GM04503 (cell line): Measurements from ENCODE around the gene MAD1L1.

Experiments used
- DNase-seq: peaks from one replicate; pipeline ENCODE4 v3.0.0-alpha.2; 2012; ENCODE audit warnings: low read depth

Gene MAD1L1

DNA sequence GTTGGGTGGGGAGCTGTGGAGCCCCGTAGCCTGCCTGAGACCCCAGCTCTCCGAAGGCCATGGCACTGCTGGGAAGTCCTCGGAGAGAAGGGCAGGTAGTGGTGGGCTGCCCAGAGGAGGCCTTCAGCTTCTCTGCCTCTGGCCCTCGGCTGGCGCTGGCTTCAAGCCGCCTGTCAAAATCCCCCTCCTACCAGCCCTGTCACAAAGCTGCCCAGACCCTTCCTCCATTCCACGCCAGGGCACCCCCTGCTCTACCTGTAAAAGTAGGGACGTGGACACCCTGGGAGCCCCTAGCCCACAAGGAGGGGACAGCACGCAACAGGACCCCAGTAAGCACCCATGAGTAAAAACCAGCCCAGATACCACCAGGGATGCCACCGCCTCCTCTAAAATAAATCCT lies 31.6 kb downstream of the MAD1L1 start:
- DNase-seq: no peak

DNA sequence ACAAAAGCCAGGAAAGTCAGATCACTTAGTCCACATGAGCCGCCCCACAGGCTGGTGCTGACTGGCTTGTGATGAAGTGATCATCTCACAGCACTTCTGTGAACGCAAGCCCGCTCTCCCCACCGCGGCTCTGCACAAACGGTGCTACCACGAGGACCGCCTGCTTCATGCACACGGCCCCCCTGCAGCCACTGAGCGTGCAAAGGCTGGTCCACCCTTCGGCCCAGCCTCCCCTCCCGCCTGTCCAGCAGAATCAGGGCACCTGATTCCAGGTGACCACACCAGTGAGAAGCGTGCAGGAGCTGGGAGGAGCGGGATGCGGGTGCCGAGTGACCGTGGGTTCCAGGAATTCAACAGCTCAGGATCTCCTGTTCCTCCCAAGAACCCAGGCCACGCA lies 32.2 kb downstream of the MAD1L1 start:
- no peak for DNase-seq

DNA sequence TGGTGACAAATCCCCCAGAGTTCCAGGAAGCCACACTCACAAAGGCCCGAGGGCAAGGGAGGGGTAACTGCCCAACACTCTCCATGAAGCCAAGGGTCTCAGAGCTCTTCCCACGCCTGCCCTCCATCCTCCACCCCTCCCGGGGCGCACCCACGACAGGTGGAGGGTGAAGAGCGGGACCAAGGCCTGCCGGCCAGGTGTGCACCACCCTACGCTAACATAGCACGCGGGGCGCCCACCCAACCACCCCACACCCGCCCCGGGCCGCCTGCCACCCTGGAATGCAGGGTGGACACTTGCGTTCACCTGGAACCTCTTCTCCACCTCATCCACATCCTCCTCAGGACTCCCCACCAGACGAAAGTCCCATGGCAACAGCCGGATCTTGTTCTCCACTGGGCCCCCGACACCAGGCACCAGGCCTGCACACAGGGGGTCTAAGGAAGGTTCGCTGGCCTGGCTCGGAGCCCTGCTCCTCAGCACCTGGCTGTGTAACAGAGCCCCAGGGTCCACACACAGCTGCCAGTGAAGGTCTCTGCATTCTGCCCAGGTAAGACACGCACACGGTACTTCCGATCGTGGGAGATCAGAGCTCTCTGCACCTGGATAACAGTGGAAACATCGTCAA lies 32.7 kb downstream of the MAD1L1 start:
- no peak for DNase-seq

DNA sequence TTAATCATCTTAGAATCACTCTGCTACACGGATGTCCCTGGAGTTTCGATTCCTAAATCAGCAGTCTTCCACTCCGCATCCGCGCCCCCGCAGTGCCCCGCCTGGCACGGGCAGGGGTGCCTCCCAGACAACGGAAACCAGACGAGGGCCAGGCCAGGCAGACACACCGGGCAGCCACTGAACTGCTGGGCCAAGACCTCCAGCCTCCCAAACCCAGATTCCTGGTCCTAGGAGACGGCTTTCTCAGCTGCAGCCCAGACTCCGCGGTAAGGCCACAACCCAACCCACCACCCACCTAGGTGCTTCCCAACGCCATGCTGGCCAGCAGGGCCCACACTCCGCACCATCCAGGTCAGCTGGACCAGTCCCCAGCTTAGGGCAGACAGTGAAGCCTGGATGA lies 33.2 kb downstream of the MAD1L1 start:
- no peak for DNase-seq

DNA sequence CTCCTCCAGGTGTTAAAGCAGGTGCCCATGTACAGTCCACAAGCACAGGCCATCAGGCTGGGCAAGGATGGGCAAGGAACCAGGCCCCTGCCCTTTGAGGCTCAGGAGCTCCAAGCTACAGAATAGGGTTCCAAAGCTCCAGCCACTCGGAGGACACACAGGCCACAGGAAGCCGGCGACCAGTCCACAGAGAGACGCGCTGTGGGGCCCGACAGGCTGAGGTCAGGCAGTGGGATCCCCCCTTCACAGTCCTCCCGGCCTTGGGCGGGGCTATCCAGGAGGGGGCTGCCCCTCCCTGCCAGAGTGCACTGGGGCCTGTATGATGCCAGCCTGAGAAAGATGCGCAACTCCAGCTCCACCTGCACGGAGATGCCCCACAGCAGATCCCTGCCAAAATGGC lies 34.0 kb downstream of the MAD1L1 start:
- no peak for DNase-seq

DNA sequence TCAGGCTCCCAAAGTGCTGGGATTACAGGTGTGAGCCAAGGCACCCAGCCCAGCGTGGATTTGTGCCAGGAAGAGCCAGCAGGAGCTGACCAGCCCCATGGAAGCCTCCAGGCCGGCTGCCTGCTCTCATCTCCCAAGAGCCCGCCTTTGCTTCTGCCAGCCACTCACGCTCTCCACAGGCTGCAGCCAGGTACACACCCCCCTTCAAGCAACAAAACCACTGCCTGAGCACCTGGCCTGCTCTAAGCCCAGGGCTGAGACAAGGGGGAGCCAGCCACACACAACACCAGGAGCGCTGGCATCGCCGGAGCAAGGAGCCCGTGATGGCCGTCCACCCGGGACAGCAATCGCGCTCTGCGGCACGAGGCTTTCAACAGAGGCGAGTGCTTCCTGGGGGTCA lies 34.5 kb downstream of the MAD1L1 start:
- no peak for DNase-seq

DNA sequence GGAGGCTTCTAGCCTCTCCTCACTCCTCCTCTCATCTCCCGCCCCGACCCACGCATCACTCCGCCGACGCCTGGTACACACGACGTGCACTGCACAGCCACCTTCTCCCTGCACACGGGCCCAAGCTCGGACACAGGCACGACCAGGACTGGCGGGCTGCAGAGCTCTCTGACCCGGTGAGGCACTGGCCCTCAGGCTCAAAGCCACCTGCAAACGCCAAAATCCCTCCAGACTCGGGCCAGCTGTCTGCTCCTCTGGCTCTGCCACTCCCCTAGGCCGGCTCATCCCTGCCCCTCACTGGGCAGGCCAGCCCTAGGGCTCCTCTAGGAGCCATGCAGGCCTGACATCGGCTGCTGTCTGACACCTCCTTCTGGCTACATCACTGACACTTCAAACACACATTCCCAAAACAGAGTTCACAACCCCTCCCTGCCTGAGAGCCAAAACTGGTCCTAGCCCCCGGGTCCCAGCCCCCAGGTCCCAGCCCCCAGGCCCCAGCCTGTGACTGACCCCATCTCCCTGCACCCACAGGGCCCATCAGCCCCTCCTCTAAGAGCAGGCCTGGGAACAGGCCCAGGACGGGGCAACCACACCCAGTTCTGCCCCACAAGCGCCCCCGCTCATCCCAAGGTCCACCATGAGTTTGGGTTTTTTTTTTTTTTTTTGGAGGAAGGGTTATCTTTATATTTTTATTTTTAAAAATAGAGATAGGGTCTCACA lies 35.1 kb downstream of the MAD1L1 start:
- DNase-seq: no peak

DNA sequence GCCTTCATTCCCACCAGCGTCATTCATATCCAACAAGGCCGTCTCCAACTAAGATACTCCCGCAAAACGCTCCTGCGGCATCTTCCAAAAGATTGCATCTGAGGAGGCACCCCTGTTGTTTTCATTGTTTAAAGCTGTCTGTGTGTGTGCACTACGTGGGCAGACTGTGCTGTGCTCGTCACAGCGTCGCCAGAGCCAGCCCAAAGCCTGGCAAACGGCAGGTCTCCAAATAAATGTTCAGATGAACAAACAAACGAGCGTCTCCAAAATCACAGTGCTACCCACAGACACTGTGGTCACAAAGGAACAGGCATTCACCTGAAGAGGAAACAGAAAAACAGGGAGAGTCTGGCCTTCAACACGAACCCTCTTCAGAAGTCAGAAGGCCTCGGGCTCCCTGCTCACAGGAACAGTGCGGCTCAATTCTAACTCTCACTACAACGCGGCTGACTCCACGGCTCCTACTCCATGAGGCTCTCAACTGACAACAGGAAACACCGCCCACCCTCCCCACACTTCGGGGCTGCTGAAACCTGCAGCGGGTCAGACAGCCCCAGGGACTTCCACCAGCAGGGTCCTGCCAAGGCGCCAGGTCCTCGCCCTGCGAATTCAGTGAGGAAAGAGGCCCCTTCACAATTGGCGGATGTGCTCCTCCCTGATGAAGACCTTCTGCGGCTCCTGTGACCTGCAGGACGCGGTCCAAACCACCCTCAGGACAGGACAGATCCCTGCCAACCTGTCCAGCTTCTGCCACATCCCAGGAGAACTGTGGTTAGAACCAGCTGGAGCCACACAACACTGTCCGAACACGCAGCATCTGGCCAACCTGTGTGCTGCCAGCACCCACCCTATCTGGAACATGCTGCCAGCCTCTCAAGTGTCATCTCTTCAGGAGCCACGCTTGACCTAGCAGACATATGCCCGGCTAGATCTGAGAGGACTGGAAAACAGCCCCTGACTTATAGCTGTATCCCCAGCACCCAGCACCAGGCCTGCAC lies 36.1 kb downstream of the MAD1L1 start:
- no peak for DNase-seq

DNA sequence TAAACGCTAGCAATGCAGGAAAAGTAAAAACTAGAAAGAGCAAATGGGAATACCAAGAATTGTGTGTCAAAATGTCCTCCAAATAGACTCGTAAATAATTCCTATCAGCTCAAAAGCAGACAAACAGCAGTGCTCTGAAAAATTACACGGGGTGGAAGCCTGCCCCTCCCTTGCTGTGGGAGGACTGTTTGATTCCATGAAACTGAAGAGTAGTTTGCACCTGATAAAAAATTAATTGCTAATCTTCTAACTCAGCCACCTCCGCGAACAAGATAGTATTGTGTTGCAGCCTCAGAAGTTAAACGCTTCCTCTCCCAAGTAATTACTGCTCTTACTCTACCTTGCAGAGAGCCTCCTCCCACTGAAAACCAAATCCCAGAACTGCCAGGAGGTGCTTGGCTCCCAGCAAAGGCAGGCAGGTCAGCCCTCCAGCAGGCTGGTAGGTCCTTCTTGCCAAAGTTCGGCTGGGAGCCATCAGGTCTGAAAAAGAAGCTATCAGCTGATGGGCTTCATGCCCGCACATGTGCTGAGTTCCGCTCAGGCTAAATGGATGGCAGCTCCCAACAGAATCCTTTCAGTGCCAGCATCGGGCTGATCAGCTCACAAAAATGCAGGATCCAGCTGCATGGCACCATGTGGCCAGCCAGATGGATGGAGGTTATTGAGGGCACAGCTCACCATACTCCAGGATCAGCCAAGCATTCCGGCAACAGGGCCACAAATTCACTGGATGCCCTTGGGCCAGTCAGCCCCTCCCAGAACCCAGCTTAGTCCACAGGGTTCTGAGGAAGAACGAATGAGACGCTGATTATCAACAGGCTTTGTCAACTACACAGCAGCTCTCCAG lies 37.1 kb downstream of the MAD1L1 start:
- no peak for DNase-seq

DNA sequence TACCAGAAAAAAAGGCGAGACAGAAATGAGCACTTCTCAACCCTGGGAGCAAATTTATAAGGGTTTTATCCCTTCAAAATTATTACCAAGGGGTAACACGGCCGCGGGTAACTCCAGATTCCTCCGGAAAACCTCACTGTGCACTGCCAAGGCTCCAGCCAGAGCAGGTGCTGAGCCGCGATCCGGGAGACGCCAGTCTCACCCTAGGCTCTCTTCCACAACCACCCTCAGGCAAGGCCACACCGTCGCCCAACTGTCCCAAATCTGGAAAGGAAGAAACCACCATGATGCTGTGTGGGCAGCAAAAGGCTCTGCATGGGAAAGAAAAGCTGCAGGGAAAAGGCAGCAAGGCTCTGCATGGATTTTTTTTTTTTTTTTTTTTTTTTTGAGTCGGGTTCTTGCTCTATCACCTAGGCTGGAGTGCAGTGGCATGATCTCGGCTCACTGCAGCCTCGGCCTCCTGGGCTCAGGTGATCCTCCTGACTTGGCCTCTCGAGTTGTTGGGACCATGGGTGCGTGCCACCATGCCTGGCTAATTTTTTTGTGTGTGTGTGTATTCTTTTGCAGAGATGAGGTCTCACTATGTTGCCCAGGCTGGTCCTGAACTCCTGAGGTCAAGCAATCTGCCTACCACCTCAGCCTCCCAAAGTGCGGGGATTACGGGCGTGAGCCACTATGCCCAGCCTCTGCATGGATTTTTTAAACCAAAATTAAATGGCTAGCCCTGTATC lies 39.0 kb downstream of the MAD1L1 start:
- no peak for DNase-seq

DNA sequence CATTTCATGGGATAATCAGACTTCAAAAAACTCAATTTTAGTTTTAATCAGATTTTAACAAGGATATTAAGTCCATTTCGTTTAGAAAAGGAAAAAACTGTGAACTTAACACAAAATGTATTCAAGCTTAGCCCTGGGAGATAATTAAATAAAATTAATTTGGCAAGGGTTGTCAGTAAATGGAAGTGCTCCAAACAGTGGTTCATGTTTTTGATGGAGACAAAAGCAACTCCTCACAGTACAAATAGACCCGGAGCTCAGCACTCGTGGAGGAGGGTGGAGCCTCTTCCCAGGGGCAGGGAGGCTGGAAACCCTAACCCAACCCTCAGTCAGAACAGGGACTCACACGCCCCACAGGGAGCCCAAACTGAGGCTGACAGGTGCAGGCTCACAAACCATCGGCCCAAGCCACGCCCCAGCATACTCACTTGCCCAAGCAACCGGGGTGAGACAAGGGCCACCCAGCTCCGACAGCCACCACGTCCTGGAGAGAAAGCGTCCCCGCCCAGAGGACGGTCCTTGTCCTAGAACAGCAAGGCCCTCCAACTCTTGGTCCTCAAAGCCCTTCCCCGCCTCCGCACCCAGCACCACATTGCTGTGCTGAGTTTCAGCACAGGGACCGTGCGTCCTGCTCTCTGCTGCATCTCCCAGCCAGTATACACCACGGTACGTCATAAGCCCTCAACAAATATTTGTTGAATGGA lies 39.8 kb downstream of the MAD1L1 start:
- DNase-seq: no peak

DNA sequence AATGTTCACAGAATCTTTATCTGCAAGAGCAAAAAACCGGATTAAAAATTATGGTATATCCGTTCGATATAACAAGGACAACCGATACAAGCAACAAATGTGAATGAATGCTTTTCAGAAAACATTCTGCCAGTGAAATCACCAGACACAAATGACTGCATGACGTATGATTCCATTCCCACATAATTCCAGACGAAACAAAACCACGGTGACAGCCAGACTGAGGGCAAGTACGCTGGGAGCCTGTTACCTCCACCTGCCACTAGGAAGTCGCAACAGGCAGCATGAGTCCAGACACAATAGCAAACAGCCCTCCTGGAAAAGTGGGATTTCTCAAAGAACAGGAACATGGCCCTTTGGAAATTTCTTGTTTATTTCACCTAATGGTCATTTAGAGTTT lies 41.7 kb downstream of the MAD1L1 start:
- DNase-seq: no peak

DNA sequence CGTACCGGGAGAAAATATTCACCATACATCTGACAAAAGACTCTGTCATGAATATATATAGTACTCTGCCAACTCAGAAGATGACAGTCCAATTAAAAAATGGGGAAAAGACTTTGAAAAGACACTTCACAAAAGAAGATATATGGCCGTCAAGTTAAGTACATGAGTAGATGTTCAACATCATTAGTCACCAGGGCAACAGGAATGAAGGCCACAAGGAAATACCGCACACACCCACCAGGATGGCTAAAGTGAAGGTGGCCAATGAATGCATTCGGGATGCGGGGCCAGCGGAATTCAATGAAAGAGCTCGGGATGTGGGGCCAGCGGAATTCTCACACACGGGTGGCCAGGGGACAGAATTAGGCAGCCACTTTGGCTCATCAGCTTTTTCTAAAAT lies 42.2 kb downstream of the MAD1L1 start:
- DNase-seq: no peak

DNA sequence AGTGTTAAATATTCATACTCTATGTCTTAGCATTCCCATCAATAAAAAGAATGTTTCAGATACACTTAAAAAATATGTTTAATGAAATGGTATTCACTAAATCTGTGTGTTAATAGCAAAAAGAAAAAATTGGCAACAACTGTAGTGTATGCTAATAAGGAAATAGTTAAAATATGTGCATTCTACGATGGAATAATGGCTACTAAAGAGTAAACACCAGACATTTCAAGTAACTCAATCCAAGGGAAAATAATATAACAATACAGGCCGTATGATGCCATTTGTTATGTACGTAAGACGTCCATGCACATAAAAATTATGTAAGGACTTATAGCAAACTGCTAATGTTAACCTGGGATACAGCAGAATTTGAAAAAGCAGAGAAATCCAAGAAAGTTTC lies 46.6 kb downstream of the MAD1L1 start:
- no peak for DNase-seq

DNA sequence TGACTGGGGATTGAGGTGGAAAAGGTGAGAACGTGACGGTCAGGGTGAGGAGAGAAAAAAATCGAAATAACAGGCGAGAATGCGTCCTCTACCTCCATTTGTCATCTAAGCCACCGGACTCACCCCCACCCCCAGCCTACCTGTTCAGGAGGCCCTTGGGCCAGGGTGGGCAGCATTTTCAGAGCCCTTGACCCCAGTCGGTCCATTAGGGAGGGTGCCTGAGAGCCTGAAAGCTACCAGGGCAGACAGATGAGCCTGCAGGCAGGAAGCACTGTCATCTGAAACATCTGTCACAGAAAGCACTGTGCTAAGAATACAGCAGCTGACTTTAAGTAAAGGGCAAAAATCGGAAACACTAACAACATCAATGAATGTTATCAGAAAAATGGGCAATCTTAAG lies 47.0 kb downstream of the MAD1L1 start:
- no peak for DNase-seq

DNA sequence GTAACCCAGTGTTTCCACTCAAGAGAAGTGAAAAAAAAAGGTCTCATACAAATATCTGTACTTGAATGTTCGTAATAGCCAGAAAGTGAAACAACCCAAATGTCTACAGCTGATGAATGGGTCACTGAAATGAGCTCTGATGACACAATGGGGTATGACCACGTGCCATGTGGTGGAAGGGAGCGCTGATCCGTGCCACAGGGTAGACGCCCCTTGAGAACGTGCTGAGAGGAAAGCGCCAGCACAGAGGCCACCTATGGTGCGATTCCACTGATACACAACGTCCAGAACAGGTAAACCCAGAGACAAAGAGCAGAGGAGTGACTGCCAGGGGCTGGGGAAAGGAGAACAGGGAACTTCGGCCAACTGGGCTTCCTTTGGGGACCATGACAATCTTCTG lies 50.3 kb downstream of the MAD1L1 start:
- no peak for DNase-seq

DNA sequence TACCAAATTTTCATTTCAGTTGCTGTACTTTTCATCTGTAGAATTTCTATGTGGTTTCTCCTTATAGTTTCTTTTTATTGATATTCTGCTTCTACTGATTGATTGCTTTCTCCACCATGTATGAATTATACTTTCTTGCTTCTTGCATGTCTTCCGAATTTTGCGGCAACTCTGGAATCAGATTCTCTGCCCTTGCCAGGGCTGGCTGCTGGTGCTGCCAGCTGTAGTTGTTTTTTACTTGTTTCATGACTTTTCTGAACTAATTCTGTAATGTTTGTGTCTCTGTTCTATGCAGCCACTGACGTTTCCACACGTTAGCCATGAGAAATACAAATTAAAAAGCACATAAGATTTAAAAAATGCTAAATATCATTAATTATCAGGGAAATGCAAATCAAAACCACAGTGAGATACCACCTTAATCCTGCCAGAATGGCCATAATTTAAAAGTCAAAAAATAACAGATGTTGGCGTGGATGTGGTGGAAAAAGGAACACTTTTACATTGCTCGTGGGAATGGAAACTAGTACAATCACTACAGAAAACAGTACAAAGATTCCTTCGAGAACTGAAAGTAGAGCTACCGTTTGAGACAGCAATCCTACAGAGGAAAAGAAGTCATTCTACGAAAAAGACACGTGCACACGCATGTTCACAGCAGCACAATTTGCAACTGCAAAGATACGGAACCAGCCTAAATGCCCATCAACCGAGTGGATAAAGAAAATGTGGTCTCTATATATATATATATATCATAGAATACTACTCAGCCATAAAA lies 51.5 kb downstream of the MAD1L1 start:
- DNase-seq: no peak

DNA sequence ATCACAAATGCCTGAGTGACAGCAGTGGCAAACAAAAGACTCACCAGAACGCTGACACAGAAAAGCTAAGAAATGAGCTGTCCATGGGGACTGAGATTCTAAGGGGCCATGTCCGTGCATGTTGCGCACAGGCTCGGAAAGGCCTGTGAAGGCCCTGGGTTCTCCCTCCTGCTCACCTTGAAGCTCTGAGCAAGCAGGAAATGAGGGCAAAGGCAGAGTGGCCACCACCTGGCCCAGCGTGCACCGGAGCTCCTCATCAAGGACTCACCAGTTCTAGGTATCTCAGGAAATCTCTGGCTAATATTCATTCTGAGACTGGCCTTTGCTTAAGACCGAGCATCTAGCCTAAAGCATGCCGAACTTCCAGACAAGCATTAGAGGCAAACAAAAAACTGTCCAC lies 52.7 kb downstream of the MAD1L1 start:
- no peak for DNase-seq

DNA sequence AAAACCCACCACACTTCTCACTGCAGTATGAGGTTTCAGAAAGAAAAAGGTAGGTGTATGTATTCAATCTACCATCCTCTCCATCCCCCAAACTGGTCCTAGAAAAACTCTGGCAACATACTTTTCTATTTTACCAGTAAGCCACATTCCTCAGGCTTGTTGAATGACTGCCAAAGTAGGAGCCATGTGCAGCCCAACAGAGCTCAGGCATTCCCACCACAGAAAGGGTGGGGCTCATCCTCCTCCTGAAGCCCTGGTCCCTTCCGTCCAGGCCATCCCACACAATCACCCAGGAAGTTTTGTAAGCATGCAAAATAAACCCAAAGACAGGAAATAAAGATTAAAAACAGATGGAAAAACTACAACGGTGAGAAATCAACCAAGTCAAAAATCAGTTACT lies 57.2 kb downstream of the MAD1L1 start:
- peak; percentile 98 for DNase-seq

DNA sequence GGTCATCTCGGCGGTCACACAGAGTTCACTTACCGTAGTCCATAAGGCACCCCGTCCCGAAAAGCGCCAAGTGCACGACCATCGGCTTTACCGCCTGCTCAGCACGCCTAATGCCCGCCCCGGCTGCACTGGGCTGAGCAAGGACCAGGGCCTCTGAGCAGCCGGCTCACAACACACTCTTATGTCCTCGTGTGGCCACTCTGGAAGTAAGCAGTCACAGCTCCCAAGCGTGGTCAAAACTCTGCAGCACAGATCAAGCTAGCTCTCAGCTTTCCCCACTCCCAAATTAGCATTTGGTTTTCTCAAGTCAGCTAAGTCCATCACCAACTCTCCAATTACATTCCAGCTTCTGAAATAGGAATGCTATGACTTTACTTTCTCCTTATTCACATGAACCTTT lies 57.7 kb downstream of the MAD1L1 start:
- DNase-seq: no peak
